Neuronal stem cell (in vitro differentiated cells): ENCODE measurements around the gene MED23.
"Not testable (repeated sequence)": the region's sequence is repeated elsewhere in the genome, so short reads cannot be mapped to it uniquely, and the experiment has no call there.

Experiments
- DNase-seq: peaks from one replicate; pipeline ENCODE4 v3.0.0-alpha.2; 2013; ENCODE audit warnings: low spot score
- H2AFZ ChIP-seq: one replicate; pipeline ENCODE4 v1.6.1; 2013; ENCODE audit warnings: mild to moderate bottlenecking, low read length, inconsistent platforms
- H2AK5ac ChIP-seq: 2 replicates; pipeline ENCODE4 v1.6.1; 2013; ENCODE audit warnings: low read depth, mild to moderate bottlenecking, inconsistent platforms, low read length, moderate library complexity, mixed read lengths
- H2BK120ac ChIP-seq: 2 replicates; pipeline ENCODE4 v1.6.1; 2013; ENCODE audit warnings: low read depth, mild to moderate bottlenecking, inconsistent platforms, low read length, moderate library complexity, mixed read lengths
- H2BK12ac ChIP-seq: one replicate; pipeline ENCODE4 v1.6.1; 2013; ENCODE audit warnings: low read length, inconsistent platforms
- H2BK15ac ChIP-seq: 2 replicates; pipeline ENCODE4 v1.6.1; 2013; ENCODE audit warnings: mild to moderate bottlenecking, low read length, inconsistent platforms, mixed read lengths
- H2BK5ac ChIP-seq: one replicate; pipeline ENCODE4 v1.6.1; 2013; ENCODE audit warnings: inconsistent platforms, mild to moderate bottlenecking, low read length, moderate library complexity
- H3K14ac ChIP-seq: one replicate; pipeline ENCODE4 v1.6.1; 2013; ENCODE audit warnings: low read length, inconsistent platforms
- H3K18ac ChIP-seq: 2 replicates; pipeline ENCODE4 v1.6.1; 2013; ENCODE audit warnings: low read length, inconsistent platforms
- H3K23ac ChIP-seq: 2 replicates; pipeline ENCODE4 v1.6.1; 2013; ENCODE audit warnings: low read depth, mild to moderate bottlenecking, mixed read lengths, low read length, inconsistent platforms; ENCODE audit not compliant: poor library complexity
- H3K27ac ChIP-seq: replicated peaks from 3 replicates; pipeline ENCODE4 v1.5.1; 2013; ENCODE audit warnings: low read length, inconsistent platforms
- H3K27me3 ChIP-seq, 3 experiments: 2 replicates each; pipeline ENCODE4 v1.6.1; 2013; ENCODE audit warnings: low read length in 3 of 3, mild to moderate bottlenecking in 2 of 3, inconsistent platforms in 1 of 3, low read depth in 1 of 3, mixed read lengths in 1 of 3, moderate library complexity in 1 of 3; ENCODE audit not compliant: control insufficient read depth in 3 of 3, insufficient read depth in 3 of 3
- H3K36me3 ChIP-seq, 2 donors: replicated peaks in 1 of 2; 2 replicates each; pipeline ENCODE4 v1.6.1; 2013; ENCODE audit warnings: low read length in 2 of 2; ENCODE audit not compliant: control insufficient read depth in 2 of 2, insufficient read depth in 2 of 2
- H3K4ac ChIP-seq: 2 replicates; pipeline ENCODE4 v1.6.1; 2013; ENCODE audit warnings: inconsistent platforms, mild to moderate bottlenecking, low read length, moderate library complexity
- H3K4me1 ChIP-seq, 2 donors: 1 replicate in 1 of 2; 2 replicates in 1 of 2; pipeline ENCODE4 v1.6.1; 2013; ENCODE audit warnings: low read length in 2 of 2, low read depth in 1 of 2; ENCODE audit not compliant: control insufficient read depth in 2 of 2, insufficient read depth in 1 of 2
- H3K4me2 ChIP-seq: one replicate; pipeline ENCODE4 v1.6.1; 2013; ENCODE audit warnings: mild to moderate bottlenecking, low read length, inconsistent platforms; ENCODE audit not compliant: insufficient read depth, poor library complexity, severe bottlenecking
- H3K4me3 ChIP-seq, 2 donors: 2 replicates each; pipeline ENCODE4 v1.5.1; 2013; ENCODE audit warnings: low read length in 2 of 2, mild to moderate bottlenecking in 2 of 2, inconsistent platforms in 1 of 2, moderate library complexity in 1 of 2
- H3K79me1 ChIP-seq: one replicate; pipeline ENCODE4 v1.6.1; 2013; ENCODE audit warnings: low read depth, mild to moderate bottlenecking, inconsistent platforms, low read length, moderate library complexity
- H3K9ac ChIP-seq: one replicate; pipeline ENCODE4 v1.6.1; 2013; ENCODE audit warnings: mild to moderate bottlenecking, low read depth, low read length, inconsistent platforms; ENCODE audit not compliant: poor library complexity
- H3K9me3 ChIP-seq, 2 donors: replicated peaks in 1 of 2; 2 replicates each; pipeline versions ENCODE3 to v1.6.1; 2013; ENCODE audit warnings: low read length in 2 of 2, mild to moderate bottlenecking in 2 of 2, inconsistent platforms in 1 of 2, low read depth in 1 of 2, mixed read lengths in 1 of 2, moderate library complexity in 1 of 2; ENCODE audit not compliant: control insufficient read depth in 2 of 2, insufficient read depth in 1 of 2
- H4K8ac ChIP-seq: one replicate; pipeline ENCODE4 v1.6.1; 2013; ENCODE audit warnings: low read depth, mild to moderate bottlenecking, inconsistent platforms, low read length, moderate library complexity
- H4K91ac ChIP-seq: one replicate; pipeline ENCODE4 v1.6.1; 2013; ENCODE audit warnings: low read length, low read depth, mild to moderate bottlenecking, inconsistent platforms; ENCODE audit not compliant: poor library complexity
- WGBS, 2 donors: extraction: QIAGEN DNeasy Blood & Tissue Kit; methylation state at CpG; one replicate each; pipeline ENCODE4 v1.1.7; 2013; ENCODE audit warnings: missing lambda C conversion rate in 2 of 2, mixed read lengths in 1 of 2; ENCODE audit not compliant: insufficient read length in 2 of 2, insufficient replicate concordance in 1 of 2; ENCODE audit errors: extremely low coverage in 2 of 2; 5-methylcytosine and 5-hydroxymethylcytosine counted together

The MED23 gene

DNA sequence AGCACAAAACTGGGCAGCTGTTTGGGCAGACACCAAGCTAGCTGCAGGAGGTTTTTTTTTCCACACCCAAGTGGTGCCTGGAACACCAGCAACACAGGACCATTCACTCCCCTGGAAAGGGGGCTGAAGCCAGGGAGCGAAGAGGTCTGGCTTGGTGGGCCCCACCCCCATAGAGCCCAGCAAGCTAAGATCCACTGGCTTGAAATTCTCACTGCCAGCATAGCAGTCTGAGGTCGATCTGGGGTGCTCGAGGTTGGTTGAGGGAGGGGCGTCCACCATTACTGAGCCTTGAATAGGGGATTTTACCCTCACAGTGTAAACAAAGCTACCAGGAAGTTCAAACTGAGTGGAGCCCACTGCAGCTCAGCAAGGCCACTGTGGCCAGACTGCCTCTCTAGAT lies 89.4 kb downstream of the MED23 start:
- H2AK5ac ChIP-seq, H3K23ac ChIP-seq, H3K4me2 ChIP-seq, H3K4me1 ChIP-seq, H3K9ac ChIP-seq, H3K18ac ChIP-seq, H4K91ac ChIP-seq, H2BK12ac ChIP-seq, H2BK120ac ChIP-seq, H3K14ac ChIP-seq, H2BK15ac ChIP-seq, H3K9me3 ChIP-seq, H3K4ac ChIP-seq, H3K27ac ChIP-seq, H3K4me3 ChIP-seq, H4K8ac ChIP-seq, H3K79me1 ChIP-seq, H2BK5ac ChIP-seq, DNase-seq, H3K27me3 ChIP-seq, H3K36me3 ChIP-seq: not testable (repeated sequence)
- peak overlapping the region; percentile 7 for H2AFZ ChIP-seq
- WGBS, 2 donors, result no CpG with 5 or more reads among the region's 4 CpGs

DNA sequence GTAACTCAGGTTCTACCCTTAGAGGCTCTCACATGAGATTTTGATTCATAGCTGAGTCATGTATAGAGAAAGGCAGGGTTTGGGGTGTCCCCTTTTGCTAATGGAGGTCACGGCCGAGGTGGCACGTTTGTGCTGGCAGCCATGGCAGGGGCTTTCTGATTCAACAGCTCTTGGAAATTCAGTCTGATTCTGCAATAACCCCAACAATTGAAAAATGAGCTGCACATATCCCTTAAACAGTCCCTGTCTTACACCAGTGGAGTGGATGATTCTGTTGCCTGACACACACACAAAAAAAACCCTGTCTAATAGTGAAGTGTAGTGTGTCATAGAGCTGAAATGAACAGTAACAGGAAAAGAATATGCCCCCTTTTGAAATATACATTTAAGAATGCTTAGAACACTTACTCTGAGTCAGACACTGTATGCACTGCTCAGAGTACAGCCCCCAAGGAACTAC lies 95.4 kb downstream of the MED23 start:
- no peak overlapping the region for H3K4me2 ChIP-seq

DNA sequence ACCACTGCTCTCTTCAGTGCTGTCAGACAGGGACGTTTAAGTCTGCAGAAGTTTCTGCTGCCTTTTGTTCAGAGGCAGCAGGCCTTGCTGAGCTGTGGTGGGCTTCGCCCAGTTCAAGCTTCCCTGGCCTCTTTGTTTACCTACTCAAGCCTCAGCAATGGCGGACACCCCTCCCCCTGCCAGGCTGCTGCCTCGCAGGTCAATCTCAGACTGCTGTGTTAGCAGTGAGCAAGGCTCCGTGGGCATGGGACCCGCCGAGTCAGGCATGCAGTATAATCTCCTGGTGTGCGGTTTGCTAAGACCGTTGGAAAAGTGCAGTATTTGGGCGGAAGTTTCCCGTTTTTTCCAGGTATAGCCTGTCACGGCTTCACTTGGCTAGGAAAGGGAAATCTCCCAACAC lies 96.4 kb downstream of the MED23 start:
- not testable (repeated sequence) for H2BK15ac ChIP-seq, H2BK120ac ChIP-seq, H3K4me1 ChIP-seq, DNase-seq, H3K27me3 ChIP-seq, H3K9ac ChIP-seq, H3K14ac ChIP-seq, H2BK12ac ChIP-seq, H2AK5ac ChIP-seq, H2BK5ac ChIP-seq, H4K91ac ChIP-seq, H3K27ac ChIP-seq, H3K79me1 ChIP-seq, H3K36me3 ChIP-seq, H3K23ac ChIP-seq, H3K9me3 ChIP-seq, H3K18ac ChIP-seq, H4K8ac ChIP-seq, H3K4me2 ChIP-seq, H3K4ac ChIP-seq, H3K4me3 ChIP-seq
- H2AFZ ChIP-seq, result peak overlapping the region; percentile 71
- no CpG with 5 or more reads among the region's 12 CpGs for WGBS, 2 donors

More for the DNA sequence above, 95.4 kb downstream of the MED23 start:
- Histone ChIP-seq H3K9ac (no peak overlapping the region), H4K91ac (no peak overlapping the region), H2AK5ac (no peak overlapping the region), H3K36me3 (no peaks in the 10 kb centered on the region), H2AFZ (no peak overlapping the region), H2BK12ac (no peak overlapping the region), H3K23ac (no peak overlapping the region), H3K9me3 (no peaks in the 10 kb centered on the region), H3K4me3 (no peak overlapping the region), H2BK120ac (no peak overlapping the region), H3K14ac (no peak overlapping the region), H3K27me3 (no peaks in the 10 kb centered on the region), H3K4me1 (peaks cover 0 to 3% of the 10 kb centered on the region in 2 donors), H2BK15ac (no peak overlapping the region), H3K27ac (no peak overlapping the region), H2BK5ac (no peak overlapping the region), H3K4ac (no peak overlapping the region), H4K8ac (no peak overlapping the region), H3K79me1 (no peaks in the 10 kb centered on the region), H3K18ac (no peak overlapping the region)
- no peak for DNase-seq
- no CpG with 5 or more reads among the region's 3 CpGs for WGBS, 2 donors

DNA sequence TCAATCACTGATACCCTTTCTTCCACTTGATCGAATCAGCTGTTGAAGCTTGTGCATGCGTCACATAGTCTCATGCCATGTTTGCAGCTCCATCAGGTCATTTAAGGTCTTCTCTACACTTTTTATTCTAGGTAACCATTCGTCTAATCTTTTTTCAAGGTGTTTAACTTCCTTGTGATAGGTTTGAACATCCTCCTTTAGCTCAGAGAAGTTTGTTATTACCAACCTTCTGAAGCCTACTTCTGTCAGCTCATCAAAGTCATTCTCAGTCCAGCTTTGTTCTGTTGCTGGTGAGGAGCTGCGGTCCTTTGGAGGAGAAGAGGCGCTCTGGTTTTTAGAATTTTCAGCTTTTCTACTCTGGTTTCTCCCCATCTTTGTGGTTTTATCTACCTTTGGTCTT lies 97.1 kb downstream of the MED23 start:
- not testable (repeated sequence) for H3K79me1 ChIP-seq, H2BK5ac ChIP-seq, H3K9me3 ChIP-seq, H3K14ac ChIP-seq, H3K4me2 ChIP-seq, H3K18ac ChIP-seq, H3K4me1 ChIP-seq, H3K9ac ChIP-seq, H4K8ac ChIP-seq, H2AK5ac ChIP-seq, H3K23ac ChIP-seq, H2AFZ ChIP-seq, H3K27ac ChIP-seq, H2BK12ac ChIP-seq, H3K27me3 ChIP-seq, H3K4ac ChIP-seq, H2BK120ac ChIP-seq, H2BK15ac ChIP-seq, H4K91ac ChIP-seq, DNase-seq, H3K4me3 ChIP-seq, H3K36me3 ChIP-seq
- WGBS, 2 donors, result no CpG with 5 or more reads among the region's 5 CpGs
